Smooth muscle cell (in vitro differentiated cells): ENCODE results near the gene GATA6. TPM values are rescaled to one million over a fixed set of nuclear protein-coding genes. Genes with fewer than 3 reads are reported as not detected.

Source experiments
- DNase-seq: peaks from one replicate; lab custom pipeline; 2025; ENCODE audit not compliant: unreplicated experiment; lab: John Stamatoyannopoulos, UW
- H2AFZ ChIP-seq: fragments of 200-600 bp; sonication (generic); 2 replicates; pipeline ENCODE4 v1.6.0; 2016; ENCODE audit warnings: antibody characterized with exemption, low read depth, mild to moderate bottlenecking
- H3F3A ChIP-seq: fragments of 200-600 bp; sonication (generic); 2 replicates; pipeline ENCODE4 v1.6.0; 2017; ENCODE audit warnings: antibody characterized with exemption, low read depth
- H3K27ac ChIP-seq: fragments of 200-600 bp; sonication (generic); 2 replicates; pipeline ENCODE4 v1.5.1; 2016; ENCODE audit warnings: low read depth, mild to moderate bottlenecking
- H3K27me3 ChIP-seq: fragments of 200-600 bp; sonication (generic); 2 replicates; pipeline ENCODE4 v1.6.1; 2016; ENCODE audit warnings: low read depth, mild to moderate bottlenecking
- H3K36me3 ChIP-seq: fragments of 200-600 bp; sonication (generic); 2 replicates; pipeline ENCODE4 v1.5.1; 2016; ENCODE audit warnings: low read depth
- H3K4me1 ChIP-seq: fragments of 200-600 bp; sonication (generic); 2 replicates; pipeline ENCODE4 v1.5.1; 2016; ENCODE audit warnings: low read depth
- H3K4me2 ChIP-seq: fragments of 200-600 bp; sonication (generic); 2 replicates; pipeline ENCODE4 v1.6.0; 2016; ENCODE audit warnings: mild to moderate bottlenecking
- H3K4me3 ChIP-seq: fragments of 200-600 bp; sonication (generic); 2 replicates; pipeline ENCODE4 v1.5.1; 2016; ENCODE audit warnings: mild to moderate bottlenecking
- H3K79me2 ChIP-seq: fragments of 200-600 bp; sonication (generic); 2 replicates; pipeline ENCODE4 v1.6.0; 2016; ENCODE audit warnings: low read depth, mild to moderate bottlenecking
- H3K9ac ChIP-seq: fragments of 200-600 bp; sonication (generic); 2 replicates; pipeline ENCODE4 v1.6.0; 2016; ENCODE audit warnings: low read depth
- H3K9me3 ChIP-seq: fragments of 200-600 bp; sonication (generic); replicated peaks from 2 replicates; pipeline ENCODE4 v1.5.1; 2016; ENCODE audit warnings: low read depth
- H4K20me1 ChIP-seq: fragments of 200-600 bp; sonication (generic); 2 replicates; pipeline ENCODE4 v1.6.0; 2016; ENCODE audit warnings: low read depth
- WGBS: methylation state at CpG from one replicate; pipeline ENCODE4 v1.1.7; 2016; ENCODE audit warnings: low lambda C conversion rate; 5-methylcytosine and 5-hydroxymethylcytosine counted together
- polyA plus RNA-seq: library from polyadenylated mRNA; unstranded; fragments of >200 nt; fragmentation: Nextera tagmentation; extraction: Ambion mirVana; gene quantifications from 2 replicates; pipeline ENCODE4 v1.2.1, GENCODE V29; 2016
- total RNA-seq: library from RNA; depleted of rRNA; stranded (reverse); fragments of >200 nt; gene quantifications from 2 replicates; pipeline ENCODE4 v1.2.3, GENCODE V29; 2014
- TF ChIP-seq, protein P1 (sequence below): fragments of 200-600 bp; sonication (generic); IDR thresholded peaks from 2 replicates; pipeline ENCODE4 v1.5.1; 2017; ENCODE audit warnings: borderline replicate concordance, mild to moderate bottlenecking, antibody characterized with exemption; ENCODE audit not compliant: insufficient read depth, poor library complexity, severe bottlenecking

The GATA6 gene
- total and polyA plus RNA-seq, 2 experiments from 2014 or later = 48.5 to 49.9 TPM

DNA sequence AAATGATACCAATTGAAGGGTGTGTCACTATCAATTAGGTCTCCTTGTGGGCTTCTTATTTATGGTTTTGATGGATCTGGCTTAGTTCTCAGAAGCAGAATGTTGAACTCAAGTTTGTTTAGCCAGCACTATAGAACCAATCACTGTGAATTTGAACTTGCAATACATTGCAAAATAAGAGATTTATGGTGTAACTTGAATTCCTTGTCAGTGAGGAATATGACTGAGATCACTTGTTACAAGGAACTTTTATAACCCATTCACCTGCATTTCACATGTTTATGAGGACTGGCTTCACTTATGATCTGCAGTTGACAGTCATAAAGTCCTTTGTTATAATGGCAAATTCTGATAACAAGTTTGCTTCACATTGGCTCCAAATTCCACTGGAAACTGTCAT, 9.8 kb downstream of the GATA6 start:
- Histone ChIP-seq H3K79me2 (peaks cover 100% of the 10 kb centered on the region), H3F3A (peaks cover 15% of the 10 kb centered on the region), H2AFZ (no peak overlapping the region), H3K4me3 (peak overlapping the region; percentile 92), H3K27me3 (peaks cover 5% of the 10 kb centered on the region), H3K4me2 (peak overlapping the region; percentile 96), H3K9me3 (no peaks in the 10 kb centered on the region), H3K27ac (peak overlapping the region; percentile 18), H3K4me1 (peaks cover 11% of the 10 kb centered on the region), H3K36me3 (no peaks in the 10 kb centered on the region), H3K9ac (no peak overlapping the region), H4K20me1 (peaks cover 86% of the 10 kb centered on the region)
- TF ChIP-seq, protein P1, sequence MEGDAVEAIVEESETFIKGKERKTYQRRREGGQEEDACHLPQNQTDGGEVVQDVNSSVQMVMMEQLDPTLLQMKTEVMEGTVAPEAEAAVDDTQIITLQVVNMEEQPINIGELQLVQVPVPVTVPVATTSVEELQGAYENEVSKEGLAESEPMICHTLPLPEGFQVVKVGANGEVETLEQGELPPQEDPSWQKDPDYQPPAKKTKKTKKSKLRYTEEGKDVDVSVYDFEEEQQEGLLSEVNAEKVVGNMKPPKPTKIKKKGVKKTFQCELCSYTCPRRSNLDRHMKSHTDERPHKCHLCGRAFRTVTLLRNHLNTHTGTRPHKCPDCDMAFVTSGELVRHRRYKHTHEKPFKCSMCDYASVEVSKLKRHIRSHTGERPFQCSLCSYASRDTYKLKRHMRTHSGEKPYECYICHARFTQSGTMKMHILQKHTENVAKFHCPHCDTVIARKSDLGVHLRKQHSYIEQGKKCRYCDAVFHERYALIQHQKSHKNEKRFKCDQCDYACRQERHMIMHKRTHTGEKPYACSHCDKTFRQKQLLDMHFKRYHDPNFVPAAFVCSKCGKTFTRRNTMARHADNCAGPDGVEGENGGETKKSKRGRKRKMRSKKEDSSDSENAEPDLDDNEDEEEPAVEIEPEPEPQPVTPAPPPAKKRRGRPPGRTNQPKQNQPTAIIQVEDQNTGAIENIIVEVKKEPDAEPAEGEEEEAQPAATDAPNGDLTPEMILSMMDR = no peak
- no peak for DNase-seq

DNA sequence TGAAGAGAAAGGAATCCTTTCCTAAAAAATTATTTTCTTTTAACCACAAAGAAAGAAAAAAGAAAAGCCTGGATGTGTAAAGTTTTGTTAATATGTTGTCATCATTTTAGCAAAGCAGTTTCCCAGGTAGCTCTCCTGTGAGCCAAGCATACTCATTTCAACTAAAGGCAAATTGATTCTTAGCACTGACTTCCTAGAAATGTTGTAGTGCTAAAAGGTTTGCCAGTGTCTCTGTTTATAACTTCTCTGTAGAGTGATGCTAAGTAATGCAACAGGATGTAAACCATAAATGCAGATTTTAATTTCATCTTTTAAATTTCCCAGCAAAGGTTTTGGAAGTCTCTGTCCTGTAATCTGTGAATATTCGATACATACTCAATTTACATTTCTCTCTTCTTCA, 10.2 kb downstream of the GATA6 start:
- peak overlapping the region; percentile 32 for H3K4me2 ChIP-seq
- no peaks in the 10 kb centered on the region for H3K36me3 ChIP-seq
- no peak overlapping the region for H3K9ac ChIP-seq
- peaks cover 11% of the 10 kb centered on the region for H3K4me1 ChIP-seq
- WGBS = 80% methylated on average over 1 of the region's 1 CpG
- peaks cover 15% of the 10 kb centered on the region for H3F3A ChIP-seq
- H3K79me2 ChIP-seq = peaks cover 100% of the 10 kb centered on the region
- peaks cover 81% of the 10 kb centered on the region for H4K20me1 ChIP-seq
- DNase-seq = no peak
- H2AFZ ChIP-seq = no peak overlapping the region
- TF ChIP-seq, protein P1 = no peak
- peak overlapping the region; percentile 18 for H3K27ac ChIP-seq
- H3K27me3 ChIP-seq = peaks cover 5% of the 10 kb centered on the region
- no peaks in the 10 kb centered on the region for H3K9me3 ChIP-seq
- H3K4me3 ChIP-seq = peak overlapping the region; percentile 14

DNA sequence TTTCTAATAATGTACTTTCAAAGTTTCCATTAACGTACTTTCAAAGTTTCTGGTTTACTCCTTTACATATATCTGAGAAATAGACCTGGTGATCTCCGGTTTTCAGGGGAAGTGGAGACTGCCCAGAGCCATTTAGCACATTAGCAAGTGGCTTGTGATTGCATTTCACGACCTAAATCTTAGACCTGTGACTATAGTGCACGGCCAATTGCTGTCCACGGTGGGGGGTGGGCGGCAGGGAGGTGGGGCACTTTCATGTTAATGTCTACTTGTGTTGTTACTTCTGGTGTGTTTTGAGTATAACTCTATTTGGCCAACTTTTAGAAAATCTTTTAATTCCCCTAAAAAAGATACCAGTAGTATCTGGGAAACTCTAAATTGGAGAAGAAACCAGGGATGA, 11.3 kb downstream of the GATA6 start:
- Histone ChIP-seq H3K9me3 (no peaks in the 10 kb centered on the region), H3F3A (peaks cover 15% of the 10 kb centered on the region), H3K27ac (peak overlapping the region; percentile 34), H3K4me2 (peak overlapping the region; percentile 32), H3K27me3 (peaks cover 5% of the 10 kb centered on the region), H3K9ac (no peak overlapping the region), H2AFZ (no peak overlapping the region), H3K4me1 (peaks cover 9% of the 10 kb centered on the region), H4K20me1 (peaks cover 80% of the 10 kb centered on the region), H3K36me3 (no peaks in the 10 kb centered on the region), H3K4me3 (peak overlapping the region; percentile 14), H3K79me2 (peaks cover 100% of the 10 kb centered on the region)
- TF ChIP-seq, protein P1 = no peak
- DNase-seq = no peak
- whole genome bisulfite sequencing = 46% methylated on average over 6 of the region's 6 CpGs

DNA sequence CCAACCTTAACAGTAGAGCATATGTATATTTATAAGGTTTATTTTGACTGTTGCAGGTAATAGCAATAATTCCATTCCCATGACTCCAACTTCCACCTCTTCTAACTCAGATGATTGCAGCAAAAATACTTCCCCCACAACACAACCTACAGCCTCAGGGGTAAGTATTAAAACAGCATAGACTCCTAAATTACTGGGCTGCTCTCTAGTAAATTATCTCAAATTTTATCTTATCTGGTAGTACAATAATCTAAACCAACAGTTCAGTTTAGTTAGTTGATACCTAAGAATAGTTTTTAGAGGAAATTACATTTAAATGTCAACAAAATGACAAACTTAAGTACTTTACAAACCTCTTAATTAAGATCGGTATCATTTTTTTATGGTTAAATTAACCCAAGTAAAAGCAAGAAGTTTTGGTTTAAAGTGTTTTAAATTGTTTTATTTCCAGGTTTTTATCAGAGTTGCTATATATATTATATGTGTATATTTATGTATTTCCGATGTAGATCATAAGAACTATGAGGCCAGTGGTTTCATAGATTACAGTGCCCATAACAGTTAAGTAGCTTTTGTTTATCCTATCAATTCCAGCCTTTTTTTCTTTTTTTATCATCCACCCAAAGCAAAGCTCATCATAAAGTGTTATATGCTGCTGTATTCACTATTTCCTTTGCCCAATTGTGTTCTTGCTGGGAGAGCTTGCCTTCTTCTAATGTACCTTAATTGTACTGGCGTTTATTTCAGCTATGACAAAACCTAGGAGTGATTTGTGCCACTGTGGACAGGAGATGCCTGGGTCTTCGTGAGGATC, 13.7 kb downstream of the GATA6 start:
- no peak overlapping the region for H3K4me3 ChIP-seq
- H3K9me3 ChIP-seq = no peaks in the 10 kb centered on the region
- H3K79me2 ChIP-seq = peaks cover 94% of the 10 kb centered on the region
- DNase-seq = no peak
- TF ChIP-seq, protein P1 = no peak
- H4K20me1 ChIP-seq = peaks cover 79% of the 10 kb centered on the region
- H3K36me3 ChIP-seq = no peaks in the 10 kb centered on the region
- H3F3A ChIP-seq = peaks cover 37% of the 10 kb centered on the region
- H3K4me2 ChIP-seq = peak overlapping the region; percentile 36
- H3K9ac ChIP-seq = no peak overlapping the region
- H3K27ac ChIP-seq = peak overlapping the region; percentile 58
- H3K4me1 ChIP-seq = peaks cover 9% of the 10 kb centered on the region
- H3K27me3 ChIP-seq = no peaks in the 10 kb centered on the region
- 73% methylated on average over 4 of the region's 4 CpGs for WGBS
- H2AFZ ChIP-seq = no peak overlapping the region
